Measurements from ENCODE around the gene SNRPD2.

GRCh38 chr19:45701676-45702075 is 9.9 kb upstream of the SNRPD2 start:
- TF ChIP-seq CTCF (IDR thresholded peaks at IDR 0.05) (no peak), POLR2A (IDR thresholded peaks at IDR 0.05) (no peak)
